GM10847 (cell line): ENCODE measurements around the gene FOXF1.

Experiments used
- POLR2A ChIP-seq: IDR thresholded peaks from 2 replicates; pipeline ENCODE4 v1.6.1; 2011; ENCODE audit not compliant: insufficient read length; ENCODE audit errors: extremely low read depth

Gene FOXF1

DNA sequence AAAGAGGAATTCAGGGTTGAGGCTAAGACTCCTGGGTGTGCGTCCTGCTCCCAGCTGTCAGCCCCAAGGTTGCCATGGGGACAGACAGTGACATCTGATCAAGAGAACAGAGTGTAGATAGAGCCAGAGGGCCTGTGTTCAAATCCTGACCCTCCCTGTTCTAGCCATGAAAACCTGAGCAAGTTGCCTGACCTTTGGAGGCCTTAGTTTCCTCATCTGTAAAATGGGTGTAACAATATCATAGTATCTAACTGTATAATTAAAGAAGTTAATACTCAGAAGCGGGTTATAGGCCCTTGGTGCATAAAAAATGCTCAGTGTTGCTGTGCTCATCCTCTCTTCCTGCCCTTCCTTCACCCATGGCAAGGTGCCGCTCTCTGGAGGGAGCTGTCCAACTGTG lies 28.7 kb upstream of the FOXF1 start:
- no peak for TF ChIP-seq POLR2A

DNA sequence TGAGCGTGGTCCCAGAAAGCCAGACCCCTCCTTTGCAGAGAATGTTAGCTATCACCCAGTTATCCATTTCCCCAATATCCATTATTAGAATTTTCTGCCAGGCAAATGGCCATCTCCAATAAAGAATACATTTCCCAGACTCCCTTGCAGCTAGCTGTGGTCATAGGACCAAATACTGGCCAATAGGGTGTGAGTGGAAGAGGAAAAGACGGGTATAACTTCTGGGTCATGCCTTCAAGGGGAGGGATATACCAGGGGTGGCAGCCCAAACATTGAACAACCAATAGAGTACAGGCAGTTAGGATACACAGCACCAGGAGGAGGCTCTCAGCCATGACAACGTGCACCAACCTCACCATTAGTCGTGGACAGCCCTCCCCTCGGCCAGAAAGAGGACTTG lies 26.1 kb upstream of the FOXF1 start:
- no peak for TF ChIP-seq POLR2A

DNA sequence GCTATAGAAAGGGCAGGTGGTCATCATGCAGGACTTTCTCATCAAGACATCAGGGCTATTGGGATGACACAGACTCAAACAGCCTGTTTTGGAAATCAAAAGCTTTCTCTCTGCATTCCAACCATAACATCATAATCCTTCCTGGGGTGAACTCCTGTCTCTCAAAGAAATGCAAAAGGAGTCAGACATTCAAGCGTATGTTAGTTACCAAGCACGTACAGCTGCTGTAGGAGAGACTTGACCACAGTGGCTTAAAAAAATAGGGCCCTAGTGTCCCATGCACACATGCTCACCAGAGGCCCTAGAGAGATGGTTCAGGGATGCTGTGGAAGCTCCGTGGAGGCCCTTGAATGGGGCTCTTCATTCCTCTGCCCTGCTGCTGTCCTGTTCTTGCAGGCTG lies 24.6 kb upstream of the FOXF1 start:
- TF ChIP-seq POLR2A, result no peak

DNA sequence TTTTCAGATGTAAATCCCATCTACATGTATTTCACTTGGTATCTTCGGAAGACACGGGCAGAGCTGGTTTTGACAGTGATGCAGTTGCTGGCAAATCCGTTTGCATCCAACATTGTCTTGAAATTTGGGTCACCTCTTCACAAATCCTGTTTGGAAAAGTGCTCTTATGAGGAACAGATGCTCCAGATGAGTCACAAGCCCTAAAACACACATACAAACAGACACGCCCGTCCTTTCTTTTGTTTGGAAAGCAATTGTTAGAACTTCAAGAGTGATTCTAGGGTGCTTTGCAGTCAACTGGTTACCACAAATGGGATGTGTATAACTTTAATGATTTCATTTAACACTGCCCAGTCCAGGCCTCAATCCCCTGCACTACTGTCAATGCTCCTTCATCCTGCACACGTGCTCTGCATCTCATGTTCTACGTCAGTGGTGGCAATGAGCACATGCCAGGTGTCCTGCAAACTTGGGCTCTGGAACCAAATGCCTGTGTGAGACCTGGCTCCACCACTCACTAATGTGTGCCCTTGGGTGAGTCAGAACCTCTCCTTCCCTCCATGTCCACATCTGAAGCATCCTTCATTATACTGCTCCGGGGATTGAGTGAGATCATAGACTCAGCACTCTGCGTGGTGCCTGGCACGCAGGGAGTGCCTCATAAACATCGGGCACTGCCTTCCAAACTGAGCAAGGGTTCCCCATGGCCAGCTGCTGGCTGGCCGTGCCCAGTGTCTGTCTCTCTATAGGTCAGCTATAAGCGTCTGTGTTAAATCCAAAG lies 19.3 kb upstream of the FOXF1 start:
- no peak for TF ChIP-seq POLR2A

DNA sequence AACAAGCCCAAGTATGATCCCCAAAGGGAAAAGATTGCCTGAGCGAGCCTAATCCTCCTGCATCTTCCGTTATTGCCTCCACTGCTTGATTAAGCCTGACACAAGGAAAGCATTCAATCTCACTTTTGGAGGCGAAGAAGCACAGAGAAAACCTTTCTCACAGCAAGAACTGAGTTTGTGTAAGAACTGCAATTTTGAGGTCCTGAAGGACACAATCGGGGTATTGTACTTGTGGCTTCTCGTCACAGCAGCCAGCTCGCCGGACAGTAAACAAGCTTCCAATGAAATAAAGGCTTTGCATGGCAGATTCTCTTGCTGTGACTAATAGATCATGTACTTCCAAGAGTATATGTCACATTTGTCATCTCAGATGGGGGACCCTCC lies 18.7 kb upstream of the FOXF1 start:
- TF ChIP-seq POLR2A, result no peak

GRCh38 chr16:86492267-86492960 lies 17.9 kb upstream of the FOXF1 start:
- no peak for TF ChIP-seq POLR2A

- no peak for TF ChIP-seq POLR2A
Measured at GRCh38 chr16:86492961-86493629, 17.2 kb upstream of the FOXF1 start.

DNA sequence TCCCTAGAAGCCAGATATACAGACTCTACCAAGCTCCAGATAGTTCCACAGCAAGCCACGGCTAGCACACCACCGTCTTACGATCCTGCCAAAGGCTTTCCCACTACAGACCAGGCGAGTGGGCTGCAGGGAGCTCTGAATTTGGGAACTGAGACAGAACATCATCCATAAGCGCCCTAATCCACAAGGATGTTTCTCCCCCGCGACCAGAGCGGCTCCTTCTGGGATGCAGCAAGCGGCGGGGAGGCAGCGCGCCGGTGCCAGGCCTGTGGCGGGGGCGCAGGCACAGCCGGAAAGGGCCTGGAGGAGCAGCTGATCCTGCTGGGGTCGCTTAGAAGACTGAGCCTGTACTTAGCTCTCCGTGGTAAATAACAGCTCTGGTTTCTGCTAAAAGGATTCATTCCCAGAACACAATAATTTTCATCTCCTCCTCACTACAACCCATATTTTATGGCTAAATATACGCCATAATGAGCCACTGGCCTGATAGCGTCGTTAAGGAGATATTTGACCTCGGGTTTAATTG lies 16.2 kb upstream of the FOXF1 start:
- no peak for TF ChIP-seq POLR2A

- no peak for TF ChIP-seq POLR2A
Measured at GRCh38 chr16:86494565-86495356, 15.6 kb upstream of the FOXF1 start.

DNA sequence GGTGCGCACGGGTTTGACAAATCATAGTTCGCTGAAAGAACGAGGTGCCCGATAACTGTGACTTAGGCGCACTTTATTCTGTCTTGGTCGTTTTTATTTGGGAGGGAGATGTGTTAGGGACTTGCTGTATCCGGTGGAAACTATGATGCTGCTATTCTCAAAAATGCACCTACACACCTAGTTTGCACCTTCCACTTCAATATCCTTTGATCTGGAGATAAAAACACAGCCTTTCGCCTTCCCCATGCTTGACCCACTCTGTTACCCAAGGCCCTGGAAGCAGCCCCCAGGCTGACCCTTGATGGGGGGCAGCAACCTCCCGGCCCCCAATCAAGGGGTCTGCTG lies 15.0 kb upstream of the FOXF1 start:
- TF ChIP-seq POLR2A, result no peak

- TF ChIP-seq POLR2A, result no peak
Measured at GRCh38 chr16:86495756-86496261, 14.5 kb upstream of the FOXF1 start.

- TF ChIP-seq POLR2A, result no peak
Measured at GRCh38 chr16:86496262-86496928, 13.9 kb upstream of the FOXF1 start.

GRCh38 chr16:86496929-86497461 lies 13.3 kb upstream of the FOXF1 start:
- no peak for TF ChIP-seq POLR2A

DNA sequence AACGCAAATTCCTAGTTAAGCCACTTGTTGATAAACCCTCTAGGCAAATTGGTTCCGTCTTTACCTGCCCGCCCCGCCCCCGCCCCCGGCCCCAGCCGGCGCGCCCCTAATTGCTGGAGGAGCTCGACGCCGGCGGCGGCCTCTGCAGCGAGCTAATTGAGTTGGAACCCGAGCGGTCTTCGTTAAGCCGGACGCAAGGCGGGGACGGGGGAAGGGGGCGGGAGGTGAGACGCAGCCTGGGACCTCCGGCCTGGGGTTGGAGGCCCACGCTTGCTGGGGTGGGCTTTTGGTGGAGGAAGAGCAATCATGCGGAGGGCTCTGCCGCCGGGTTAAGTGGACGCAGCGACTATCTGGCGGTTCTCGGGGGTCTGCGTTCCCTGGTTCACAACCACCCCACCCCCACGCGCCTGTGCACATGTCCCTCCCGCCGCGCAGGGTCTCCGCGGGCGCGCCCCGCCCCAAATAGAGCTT lies 12.7 kb upstream of the FOXF1 start:
- TF ChIP-seq POLR2A, result no peak
